BJ (cell line): Measurements from ENCODE around the gene PCOLCE2. TPM values are rescaled to one million over a fixed set of nuclear protein-coding genes. Genes with fewer than 3 reads are reported as not detected.

Experiments
- CTCF ChIA-PET: fragments of 350-600 bp; formaldehyde crosslinking; extraction: SDS; loops from one replicate; lab custom pipeline; 2021; ENCODE audit warnings: antibody characterized with exemption, inconsistent platforms; lab: Yijun Ruan, JAX
- POLR2A ChIA-PET: fragments of 300-600 bp; sonication (Branson Sonifier 250); formaldehyde crosslinking; extraction: SDS; loops from one replicate; lab custom pipeline; 2021; ENCODE audit warnings: antibody characterized with exemption; lab: Charles Lee
- DNase-seq: peaks from one replicate; pipeline ENCODE4 v3.0.0-alpha.2; 2011; ENCODE audit warnings: low read depth
- H3K27me3 ChIP-seq: 2 replicates; pipeline ENCODE4 v1.6.0; 2011; ENCODE audit warnings: low read length; ENCODE audit not compliant: control insufficient read depth, insufficient read depth
- H3K36me3 ChIP-seq: 2 replicates; pipeline ENCODE4 v1.5.1; 2011; ENCODE audit warnings: low read length; ENCODE audit not compliant: control insufficient read depth, insufficient read depth
- H3K4me3 ChIP-seq: 2 replicates; pipeline ENCODE4 v1.5.1; 2011; ENCODE audit warnings: low read depth, mild to moderate bottlenecking, control low read depth, low read length
- CTCF ChIP-seq: IDR thresholded peaks from 2 replicates; pipeline ENCODE4 v1.5.1; 2011; ENCODE audit warnings: low read depth, mild to moderate bottlenecking, control low read depth, inconsistent platforms, low read length, moderate library complexity; ENCODE audit not compliant: insufficient read depth
- polyA plus RNA-seq: library from polyadenylated mRNA; depleted of rRNA; stranded (reverse); fragments of >200 nt; gene quantifications from 2 replicates; pipeline ENCODE4 v1.2.3, GENCODE V29; 2011

PCOLCE2 gene
- polyA plus RNA-seq, 1 experiment, result 0.94 TPM

GRCh38 chr3:142896201-142896755 is 7.4 kb upstream of the PCOLCE2 start:
- ChIA-PET CTCF (no interaction called here), POLR2A (interaction anchor here (0.6 kb wide), 1 partner anchor 155 kb away, joined by 4 read pairs; no protein-coding TSS in a partner anchor)
- no peaks in the 10 kb centered on the region for H3K36me3 ChIP-seq
- TF ChIP-seq CTCF, result no peak
- peaks cover 2% of the 10 kb centered on the region; the same call in 1 of the 2 replicates for H3K27me3 ChIP-seq
- H3K4me3 ChIP-seq, result no peak overlapping the region
- DNase-seq, result peak; percentile 9

GRCh38 chr3:142894493-142894892 is 5.6 kb upstream of the PCOLCE2 start:
- CTCF ChIA-PET, result no interaction called here
- TF ChIP-seq CTCF, result no peak
- no peaks in the 10 kb centered on the region for H3K36me3 ChIP-seq
- no peak overlapping the region for H3K4me3 ChIP-seq
- H3K27me3 ChIP-seq, result peaks cover 4% of the 10 kb centered on the region
- POLR2A ChIA-PET, result no interaction called here
- no peak for DNase-seq

GRCh38 chr3:142892714-142893113 is 3.8 kb upstream of the PCOLCE2 start:
- H3K36me3 ChIP-seq, result no peaks in the 10 kb centered on the region
- CTCF ChIA-PET, result no interaction called here
- TF ChIP-seq CTCF, result no peak
- H3K27me3 ChIP-seq, result peaks cover 19% of the 10 kb centered on the region
- H3K4me3 ChIP-seq, result no peak overlapping the region
- no peak for DNase-seq
- POLR2A ChIA-PET, result no interaction called here

- Histone ChIP-seq H3K27me3 (peaks cover 19% of the 10 kb centered on the region), H3K36me3 (no peaks in the 10 kb centered on the region), H3K4me3 (no peak overlapping the region)
- CTCF ChIA-PET, result interaction anchor here (1.3 kb wide), 1 partner anchor 10 kb away, joined by 3 read pairs; no protein-coding TSS in a partner anchor
- no peak for TF ChIP-seq CTCF
- peak; percentile 4 for DNase-seq
- POLR2A ChIA-PET, result no interaction called here
These were observed 1.7 kb upstream of the PCOLCE2 start for GRCh38 chr3:142890592-142890991.

GRCh38 chr3:142889212-142890014 is 530 bp upstream of the PCOLCE2 start:
- POLR2A ChIA-PET, result no interaction called here
- TF ChIP-seq CTCF, result no peak
- no peak for DNase-seq
- Histone ChIP-seq H3K4me3 (peak overlapping the region; percentile 33), H3K27me3 (peaks cover 21% of the 10 kb centered on the region), H3K36me3 (no peaks in the 10 kb centered on the region)
- CTCF ChIA-PET, result interaction anchor here (1.3 kb wide), 1 partner anchor 11 kb away, joined by 3 read pairs; no protein-coding TSS in a partner anchor
